ENCODE data around the gene SLC39A11.

SLC39A11 gene

DNA sequence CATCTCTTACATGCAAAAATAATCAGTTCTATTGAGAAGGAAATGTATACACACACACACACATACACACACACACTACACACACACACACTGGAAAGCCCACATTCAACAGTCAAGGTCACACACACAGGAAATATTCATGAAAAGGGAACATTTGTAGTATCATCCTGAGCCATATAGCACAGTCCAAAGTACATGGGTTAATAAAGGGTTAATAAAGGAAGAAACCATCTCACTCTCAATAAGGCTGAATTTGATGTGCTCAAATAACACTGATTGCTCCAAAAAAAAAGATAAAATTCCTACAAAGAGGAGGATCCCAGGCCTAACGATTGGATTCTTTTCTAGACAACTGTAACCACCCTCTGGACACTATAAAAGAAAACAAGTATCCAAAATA is 164.7 kb downstream of the SLC39A11 start:
- Histone ChIP-seq H3K27ac (replicated peaks) (no peak overlapping the region), H3K27me3 (ENCODE audit: insufficient read depth, poor library complexity, severe bottlenecking) (no peaks in the 10 kb centered on the region), H3K4me3 (replicated peaks; ENCODE audit: insufficient read depth, low read length) (no peak overlapping the region)
- DNase-seq (ENCODE audit: low read depth in 1 of 2, low spot score in 1 of 2) = no peak
- TF ChIP-seq GABPA (IDR thresholded peaks at IDR 0.05; ENCODE audit: low read depth) (no peak), SPI1 (IDR thresholded peaks at IDR 0.05; ENCODE audit: borderline replicate concordance, low read depth) (no peak), POLR2AphosphoS5 (IDR thresholded peaks at IDR 0.05; ENCODE audit: low read depth) (no peak)
- TF ChIP-seq, protein P1, sequence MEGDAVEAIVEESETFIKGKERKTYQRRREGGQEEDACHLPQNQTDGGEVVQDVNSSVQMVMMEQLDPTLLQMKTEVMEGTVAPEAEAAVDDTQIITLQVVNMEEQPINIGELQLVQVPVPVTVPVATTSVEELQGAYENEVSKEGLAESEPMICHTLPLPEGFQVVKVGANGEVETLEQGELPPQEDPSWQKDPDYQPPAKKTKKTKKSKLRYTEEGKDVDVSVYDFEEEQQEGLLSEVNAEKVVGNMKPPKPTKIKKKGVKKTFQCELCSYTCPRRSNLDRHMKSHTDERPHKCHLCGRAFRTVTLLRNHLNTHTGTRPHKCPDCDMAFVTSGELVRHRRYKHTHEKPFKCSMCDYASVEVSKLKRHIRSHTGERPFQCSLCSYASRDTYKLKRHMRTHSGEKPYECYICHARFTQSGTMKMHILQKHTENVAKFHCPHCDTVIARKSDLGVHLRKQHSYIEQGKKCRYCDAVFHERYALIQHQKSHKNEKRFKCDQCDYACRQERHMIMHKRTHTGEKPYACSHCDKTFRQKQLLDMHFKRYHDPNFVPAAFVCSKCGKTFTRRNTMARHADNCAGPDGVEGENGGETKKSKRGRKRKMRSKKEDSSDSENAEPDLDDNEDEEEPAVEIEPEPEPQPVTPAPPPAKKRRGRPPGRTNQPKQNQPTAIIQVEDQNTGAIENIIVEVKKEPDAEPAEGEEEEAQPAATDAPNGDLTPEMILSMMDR (IDR thresholded peaks at IDR 0.05; ENCODE audit: insufficient read depth, low read length) = no peak
- TF ChIP-seq, protein P2, sequence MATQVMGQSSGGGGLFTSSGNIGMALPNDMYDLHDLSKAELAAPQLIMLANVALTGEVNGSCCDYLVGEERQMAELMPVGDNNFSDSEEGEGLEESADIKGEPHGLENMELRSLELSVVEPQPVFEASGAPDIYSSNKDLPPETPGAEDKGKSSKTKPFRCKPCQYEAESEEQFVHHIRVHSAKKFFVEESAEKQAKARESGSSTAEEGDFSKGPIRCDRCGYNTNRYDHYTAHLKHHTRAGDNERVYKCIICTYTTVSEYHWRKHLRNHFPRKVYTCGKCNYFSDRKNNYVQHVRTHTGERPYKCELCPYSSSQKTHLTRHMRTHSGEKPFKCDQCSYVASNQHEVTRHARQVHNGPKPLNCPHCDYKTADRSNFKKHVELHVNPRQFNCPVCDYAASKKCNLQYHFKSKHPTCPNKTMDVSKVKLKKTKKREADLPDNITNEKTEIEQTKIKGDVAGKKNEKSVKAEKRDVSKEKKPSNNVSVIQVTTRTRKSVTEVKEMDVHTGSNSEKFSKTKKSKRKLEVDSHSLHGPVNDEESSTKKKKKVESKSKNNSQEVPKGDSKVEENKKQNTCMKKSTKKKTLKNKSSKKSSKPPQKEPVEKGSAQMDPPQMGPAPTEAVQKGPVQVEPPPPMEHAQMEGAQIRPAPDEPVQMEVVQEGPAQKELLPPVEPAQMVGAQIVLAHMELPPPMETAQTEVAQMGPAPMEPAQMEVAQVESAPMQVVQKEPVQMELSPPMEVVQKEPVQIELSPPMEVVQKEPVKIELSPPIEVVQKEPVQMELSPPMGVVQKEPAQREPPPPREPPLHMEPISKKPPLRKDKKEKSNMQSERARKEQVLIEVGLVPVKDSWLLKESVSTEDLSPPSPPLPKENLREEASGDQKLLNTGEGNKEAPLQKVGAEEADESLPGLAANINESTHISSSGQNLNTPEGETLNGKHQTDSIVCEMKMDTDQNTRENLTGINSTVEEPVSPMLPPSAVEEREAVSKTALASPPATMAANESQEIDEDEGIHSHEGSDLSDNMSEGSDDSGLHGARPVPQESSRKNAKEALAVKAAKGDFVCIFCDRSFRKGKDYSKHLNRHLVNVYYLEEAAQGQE (IDR thresholded peaks at IDR 0.05; ENCODE audit: insufficient replicate concordance, low read depth) = no peak

DNA sequence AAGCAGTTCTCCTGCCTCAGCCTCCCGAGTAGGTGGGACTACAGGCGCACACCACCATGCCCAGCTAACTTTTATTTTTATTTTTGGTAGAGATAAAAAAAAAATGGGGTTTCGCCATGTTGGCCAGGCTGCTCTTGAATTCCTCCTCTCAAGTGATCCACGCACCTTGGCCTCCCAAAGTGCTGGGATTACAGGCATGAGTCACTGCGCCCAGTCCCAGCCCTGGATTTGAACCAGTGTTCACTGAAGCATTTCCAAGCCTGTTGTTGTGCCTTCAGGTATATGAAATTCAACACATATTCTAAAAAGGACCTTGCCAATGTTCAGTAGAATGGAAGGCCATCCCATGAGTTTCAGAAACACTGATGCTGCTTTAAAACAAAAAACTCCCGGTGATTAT is 165.3 kb downstream of the SLC39A11 start:
- DNase-seq (ENCODE audit: low read depth in 1 of 2, low spot score in 1 of 2) = no peak
- H3K27ac ChIP-seq (replicated peaks) = no peak overlapping the region
- TF ChIP-seq, protein P1 (IDR thresholded peaks at IDR 0.05; ENCODE audit: insufficient read depth, low read length) = no peak
- no peak for TF ChIP-seq POLR2AphosphoS5 (IDR thresholded peaks at IDR 0.05; ENCODE audit: low read depth)
- TF ChIP-seq GABPA (IDR thresholded peaks at IDR 0.05; ENCODE audit: low read depth) = no peak
- no peak for TF ChIP-seq SPI1 (IDR thresholded peaks at IDR 0.05; ENCODE audit: borderline replicate concordance, low read depth)
- TF ChIP-seq, protein P2 (IDR thresholded peaks at IDR 0.05; ENCODE audit: insufficient replicate concordance, low read depth) = no peak
- H3K4me3 ChIP-seq (replicated peaks; ENCODE audit: insufficient read depth, low read length) = no peak overlapping the region
- H3K27me3 ChIP-seq (ENCODE audit: insufficient read depth, poor library complexity, severe bottlenecking) = no peaks in the 10 kb centered on the region

DNA sequence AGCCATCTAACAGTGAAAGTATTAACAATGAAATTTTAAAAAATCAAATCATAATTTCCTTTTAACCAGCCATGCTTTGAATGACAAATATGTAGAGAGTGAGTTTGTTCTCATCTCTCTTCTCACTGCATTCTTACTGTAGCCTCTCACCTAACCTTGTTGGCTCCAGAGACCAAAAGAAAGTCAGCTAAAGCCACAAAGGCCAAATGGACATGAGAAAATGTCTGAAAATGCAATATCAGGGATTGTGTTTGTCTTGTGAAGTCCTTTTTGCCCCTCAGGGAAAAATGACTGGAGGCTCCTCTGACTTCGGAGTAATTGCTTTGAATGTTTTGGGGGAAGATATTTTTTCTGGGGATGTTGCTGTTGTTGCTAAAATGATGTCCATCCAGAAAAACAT is 166.3 kb downstream of the SLC39A11 start:
- TF ChIP-seq, protein P1 (IDR thresholded peaks at IDR 0.05; ENCODE audit: insufficient read depth, low read length) = no peak
- TF ChIP-seq, protein P2 (IDR thresholded peaks at IDR 0.05; ENCODE audit: insufficient replicate concordance, low read depth) = no peak
- no peak for TF ChIP-seq SPI1 (IDR thresholded peaks at IDR 0.05; ENCODE audit: borderline replicate concordance, low read depth)
- no peak for TF ChIP-seq GABPA (IDR thresholded peaks at IDR 0.05; ENCODE audit: low read depth)
- no peak for TF ChIP-seq POLR2AphosphoS5 (IDR thresholded peaks at IDR 0.05; ENCODE audit: low read depth)
- Histone ChIP-seq H3K27ac (replicated peaks) (no peak overlapping the region), H3K4me3 (replicated peaks; ENCODE audit: insufficient read depth, low read length) (no peak overlapping the region), H3K27me3 (ENCODE audit: insufficient read depth, poor library complexity, severe bottlenecking) (no peaks in the 10 kb centered on the region)
- DNase-seq (ENCODE audit: low read depth in 1 of 2, low spot score in 1 of 2) = no peak

All from HL-60 (cell line).